HG03342 (cell line): ENCODE data around the gene HS1BP3.

Experiments used
- ATAC-seq: cut with Tn5 transposase; IDR thresholded peaks from one replicate; pipeline ENCODE4 v1.9.1; 2021; ENCODE audit warnings: mild to moderate bottlenecking, moderate library complexity; ENCODE audit not compliant: unreplicated experiment

The HS1BP3 gene

DNA sequence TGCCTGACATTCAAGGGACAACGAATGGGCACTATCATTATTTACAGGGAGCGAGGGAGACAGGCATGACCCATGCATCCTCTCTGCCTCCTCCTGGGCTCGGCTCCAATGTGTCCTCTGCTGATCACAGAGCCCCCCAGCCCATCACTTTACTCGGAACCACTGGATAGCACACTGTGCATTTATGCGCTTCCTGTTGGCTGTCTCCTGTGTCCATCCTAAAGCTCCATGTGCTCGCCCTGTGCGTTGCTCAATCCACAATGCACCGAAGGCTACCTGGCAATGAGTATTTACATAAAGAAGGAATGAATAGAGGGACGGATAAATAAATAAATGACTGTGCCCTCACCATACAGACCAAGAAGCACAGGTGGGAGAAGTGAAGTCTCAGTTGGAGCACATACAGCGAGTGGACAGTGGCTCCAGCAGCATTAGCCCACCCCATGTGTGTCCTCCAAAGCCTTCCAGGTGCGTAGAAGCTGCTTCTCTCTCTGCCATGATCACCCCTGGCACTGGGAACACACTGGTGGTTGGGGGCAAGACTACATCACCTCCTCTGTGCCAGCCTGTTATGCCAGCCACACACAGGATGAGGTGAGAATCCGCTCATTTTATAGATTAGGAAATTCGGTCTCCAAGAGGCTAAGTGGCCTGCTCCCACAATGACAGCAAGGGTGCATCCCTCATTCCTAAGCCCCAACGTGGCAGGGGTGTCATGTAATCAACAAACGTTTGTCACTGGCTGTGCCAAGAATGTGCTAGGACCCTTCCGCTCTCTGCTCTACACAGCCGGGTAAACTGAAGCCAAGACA lies 13.7 kb upstream of the HS1BP3 start:
- ATAC-seq, result no peak

DNA sequence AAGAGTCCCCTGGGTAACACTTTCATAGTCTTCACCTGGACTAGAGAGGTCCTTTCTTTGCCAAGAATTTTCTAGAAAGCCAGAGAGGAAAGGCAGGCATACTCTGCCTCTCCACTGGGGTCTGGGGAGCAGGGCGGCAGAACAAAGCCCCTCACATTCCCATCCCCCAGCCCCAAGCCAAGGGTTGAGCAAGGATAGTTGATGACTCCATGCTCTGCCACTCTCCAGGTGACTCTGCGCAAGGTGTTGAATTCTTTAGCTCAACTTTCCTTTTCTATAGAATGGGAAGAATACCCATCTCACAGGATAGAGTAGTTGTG lies 13.1 kb upstream of the HS1BP3 start:
- no peak for ATAC-seq

DNA sequence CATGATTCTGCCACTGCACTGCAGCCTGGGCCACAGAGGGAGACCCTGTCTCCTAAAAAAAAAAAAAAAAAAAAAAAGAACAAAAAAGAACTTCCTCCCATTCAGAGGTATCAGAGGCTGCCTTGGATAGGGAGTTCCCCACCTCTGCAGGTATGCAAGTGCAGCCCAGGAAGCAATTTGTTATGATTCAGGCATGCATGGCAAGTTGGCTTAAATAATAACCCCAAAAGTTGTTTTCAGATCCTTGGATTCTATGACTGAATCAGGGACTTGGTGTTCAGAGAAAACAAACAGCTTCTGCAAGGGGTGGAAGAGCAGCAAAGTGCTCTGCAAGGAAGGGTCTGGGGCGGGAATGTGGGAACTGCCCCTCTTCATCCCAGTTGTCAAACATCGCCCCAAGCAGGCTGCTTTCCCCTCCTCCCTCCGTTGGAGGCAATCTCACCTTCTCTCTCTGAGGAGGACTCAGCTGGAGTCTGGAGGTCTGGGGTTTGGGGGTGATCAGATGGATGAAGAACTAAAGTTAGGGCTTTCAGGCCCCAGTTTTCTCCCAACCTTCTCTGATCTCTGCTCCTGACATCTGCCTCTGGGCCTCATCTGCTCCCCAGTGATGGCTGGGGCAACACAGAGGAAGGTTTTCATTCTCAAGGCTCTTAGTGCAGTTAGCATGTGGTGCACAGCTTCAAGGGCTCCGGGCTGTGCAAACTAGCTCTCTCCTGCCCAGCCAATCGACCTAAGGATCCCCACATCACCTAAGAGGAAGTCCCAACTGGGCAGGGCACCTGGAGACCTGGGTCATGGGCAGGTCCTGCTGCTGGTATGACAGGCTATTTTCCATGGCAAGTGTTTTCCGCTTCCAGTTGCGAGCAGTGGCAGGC lies 12.5 kb upstream of the HS1BP3 start:
- ATAC-seq, result no peak

DNA sequence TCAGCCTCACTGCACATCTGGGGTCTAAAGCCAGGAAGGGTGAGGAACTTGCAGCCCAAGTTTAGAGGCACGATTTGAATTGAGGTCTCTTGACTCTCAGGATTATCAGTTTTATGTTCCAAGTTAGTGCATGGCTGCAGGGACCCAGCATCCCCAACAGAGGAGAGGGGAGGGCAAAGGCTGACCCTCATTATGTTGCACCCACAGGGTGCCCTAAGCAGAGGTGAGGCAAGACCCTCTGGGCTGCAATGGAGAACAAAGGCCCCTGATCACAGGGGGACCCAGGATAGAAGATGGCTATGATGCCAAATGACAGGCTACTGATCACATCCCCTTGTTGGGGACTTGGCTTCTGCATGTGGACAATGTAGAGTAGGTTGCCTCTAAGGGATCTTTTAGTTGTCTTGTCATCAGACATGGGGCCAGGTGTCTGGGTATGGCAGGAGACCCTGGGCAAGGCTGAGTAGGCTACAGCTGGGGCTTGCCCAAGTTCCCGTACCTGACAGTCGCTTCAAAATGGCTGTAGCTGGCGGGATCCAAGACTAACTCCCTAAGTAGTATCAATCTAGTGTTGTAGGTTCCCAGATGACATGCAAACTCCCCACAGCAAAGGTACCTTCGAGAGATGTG lies 11.5 kb upstream of the HS1BP3 start:
- no peak for ATAC-seq

DNA sequence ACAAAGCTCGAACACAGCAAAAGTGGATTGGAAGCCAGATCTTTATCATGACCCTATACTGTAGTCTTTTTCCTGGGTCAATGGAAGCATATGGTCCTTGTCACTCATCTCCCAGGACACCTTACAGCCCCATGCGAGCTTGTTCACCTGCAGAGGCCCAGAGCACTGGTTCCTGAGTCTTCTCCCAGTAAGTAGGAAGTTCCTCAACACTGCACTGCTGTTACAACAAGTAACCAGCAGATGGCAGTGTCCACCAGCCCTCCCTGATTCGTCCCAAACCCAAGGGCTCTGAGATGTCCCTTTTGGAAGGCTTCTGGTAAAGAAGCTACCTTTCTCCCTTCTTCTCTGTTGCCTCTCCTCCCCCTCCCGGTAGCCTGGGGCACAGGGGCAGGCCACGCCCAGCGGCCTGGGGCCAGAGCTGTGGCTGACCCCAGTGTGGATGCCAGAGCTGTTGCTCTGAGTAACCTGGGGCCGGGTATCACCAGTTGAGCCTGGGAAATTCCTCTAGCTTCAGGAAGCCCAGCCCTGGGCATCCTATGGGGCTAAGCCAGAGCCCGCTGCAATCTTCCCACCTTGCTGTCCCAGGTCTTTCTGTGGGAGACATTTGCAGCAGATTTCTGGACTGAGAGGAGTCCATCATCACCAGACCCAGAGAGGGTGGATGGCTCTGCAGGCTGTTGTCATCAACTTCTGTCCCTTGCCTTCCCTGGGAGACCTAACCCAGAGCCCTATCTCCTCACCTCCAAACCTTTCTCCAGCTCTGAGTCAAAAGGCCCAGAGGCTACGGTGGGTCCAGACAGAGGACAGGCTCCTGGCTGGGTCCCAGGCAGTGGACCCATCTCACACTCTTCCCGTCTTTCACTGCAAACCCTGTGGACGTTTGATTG lies 10.8 kb upstream of the HS1BP3 start:
- ATAC-seq, result peak; percentile 61

DNA sequence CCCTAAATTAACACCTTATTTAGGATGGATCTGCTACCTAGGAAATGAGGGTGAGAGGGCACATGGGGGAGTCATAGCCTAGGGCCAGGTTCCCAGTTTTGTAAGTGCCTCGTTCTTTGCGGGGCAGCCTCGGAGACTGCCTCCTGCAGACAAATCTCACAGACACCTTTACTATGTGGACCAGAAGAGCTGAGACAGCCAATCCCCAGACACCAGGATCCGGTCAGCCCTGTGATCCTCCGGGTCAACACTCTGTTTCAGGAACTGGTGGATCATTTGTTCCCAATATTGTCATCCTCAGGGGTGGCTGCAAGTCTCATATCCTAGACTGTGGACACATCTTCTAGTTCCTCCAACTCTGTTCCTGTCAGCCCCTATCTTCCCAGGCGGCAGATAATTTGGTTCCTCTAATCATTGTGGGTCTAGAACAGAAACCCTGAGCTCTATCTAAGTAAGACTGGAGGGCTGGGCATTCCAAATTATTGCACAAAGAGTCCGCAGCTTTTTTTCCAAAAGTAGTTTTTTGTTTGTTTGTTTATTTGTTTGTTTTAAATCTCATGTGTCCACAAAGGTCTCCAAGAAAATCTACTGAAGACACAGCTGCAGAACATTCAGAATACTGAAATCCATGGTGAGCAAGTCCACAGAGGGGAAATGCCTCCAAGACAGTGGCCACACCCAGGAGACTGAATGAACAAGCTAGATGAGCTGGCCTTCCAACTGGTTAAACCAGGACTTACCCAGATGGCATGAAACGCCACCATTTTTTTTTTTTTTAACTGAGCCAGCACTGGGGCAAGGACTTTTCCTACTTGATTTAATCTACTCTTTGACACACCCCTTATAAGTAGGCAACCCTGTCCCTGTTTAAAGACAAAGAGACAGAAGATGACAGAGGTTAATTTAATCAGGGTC lies 9.9 kb upstream of the HS1BP3 start:
- no peak for ATAC-seq

DNA sequence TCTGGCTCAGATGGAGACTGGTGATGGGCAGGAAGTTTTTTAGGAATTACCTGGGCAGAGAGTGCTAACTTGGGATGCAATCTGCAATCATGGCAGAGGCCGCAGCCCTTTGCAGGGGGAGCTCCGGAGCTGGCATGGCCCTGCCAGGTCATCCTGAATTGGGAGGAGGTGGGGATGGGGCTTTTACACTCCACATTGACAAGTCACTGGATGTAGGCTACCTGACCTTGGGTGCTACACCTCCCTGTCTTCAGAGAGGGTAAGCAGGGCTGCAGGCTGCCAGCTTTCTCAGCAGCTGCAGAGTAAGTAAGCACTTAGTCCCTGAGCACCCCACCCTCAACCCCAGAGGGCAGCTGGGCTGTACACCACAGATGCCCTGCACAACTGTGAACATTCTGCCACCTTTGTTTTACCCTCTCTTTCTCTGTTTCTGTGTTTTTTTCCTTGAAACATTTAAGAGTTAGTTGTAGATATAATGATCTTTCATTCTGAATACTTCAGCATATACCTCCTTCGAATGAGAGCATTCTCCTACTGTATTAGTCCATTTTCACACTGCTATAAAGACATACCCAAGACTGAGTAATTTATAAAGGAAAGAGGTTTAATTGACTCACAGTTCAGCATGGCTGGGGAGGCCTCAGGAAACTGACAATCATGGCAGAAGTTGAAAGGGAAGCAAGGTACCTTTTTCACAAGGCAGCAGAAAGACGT lies 6.8 kb upstream of the HS1BP3 start:
- ATAC-seq, result no peak

DNA sequence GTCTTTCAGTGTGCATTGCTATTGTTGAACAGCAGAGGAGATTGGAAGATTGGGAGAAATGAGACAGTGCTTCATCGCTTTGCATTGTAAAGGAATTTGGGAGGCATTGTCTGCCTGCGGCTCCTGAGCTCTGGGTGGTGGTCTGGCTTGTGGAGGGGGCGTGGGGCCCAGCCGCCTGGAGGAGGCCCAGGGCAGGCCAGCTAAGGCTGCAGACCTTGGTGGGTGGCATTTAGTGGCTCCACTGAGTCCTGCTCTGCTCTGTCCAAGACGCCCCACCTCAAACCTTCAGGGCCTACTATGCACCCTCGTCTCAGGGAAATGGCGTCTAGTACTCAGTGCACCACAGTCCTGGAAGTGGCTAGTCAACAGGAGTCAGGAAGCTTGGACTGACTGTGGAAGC lies 5.7 kb upstream of the HS1BP3 start:
- no peak for ATAC-seq

DNA sequence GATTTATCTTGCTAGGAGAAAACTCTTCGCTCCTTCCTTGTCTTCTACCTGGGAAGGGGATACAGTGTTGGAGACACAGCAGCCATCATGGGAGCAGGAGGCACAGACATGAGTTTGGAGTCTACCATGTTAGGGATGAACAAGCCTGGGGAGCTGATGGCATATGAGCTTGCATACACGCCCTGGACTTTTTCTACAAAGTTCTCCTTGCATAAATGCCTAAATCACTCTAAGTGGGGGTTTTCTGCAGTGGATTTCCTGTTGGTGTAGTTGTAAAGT lies 3.6 kb upstream of the HS1BP3 start:
- no peak for ATAC-seq

DNA sequence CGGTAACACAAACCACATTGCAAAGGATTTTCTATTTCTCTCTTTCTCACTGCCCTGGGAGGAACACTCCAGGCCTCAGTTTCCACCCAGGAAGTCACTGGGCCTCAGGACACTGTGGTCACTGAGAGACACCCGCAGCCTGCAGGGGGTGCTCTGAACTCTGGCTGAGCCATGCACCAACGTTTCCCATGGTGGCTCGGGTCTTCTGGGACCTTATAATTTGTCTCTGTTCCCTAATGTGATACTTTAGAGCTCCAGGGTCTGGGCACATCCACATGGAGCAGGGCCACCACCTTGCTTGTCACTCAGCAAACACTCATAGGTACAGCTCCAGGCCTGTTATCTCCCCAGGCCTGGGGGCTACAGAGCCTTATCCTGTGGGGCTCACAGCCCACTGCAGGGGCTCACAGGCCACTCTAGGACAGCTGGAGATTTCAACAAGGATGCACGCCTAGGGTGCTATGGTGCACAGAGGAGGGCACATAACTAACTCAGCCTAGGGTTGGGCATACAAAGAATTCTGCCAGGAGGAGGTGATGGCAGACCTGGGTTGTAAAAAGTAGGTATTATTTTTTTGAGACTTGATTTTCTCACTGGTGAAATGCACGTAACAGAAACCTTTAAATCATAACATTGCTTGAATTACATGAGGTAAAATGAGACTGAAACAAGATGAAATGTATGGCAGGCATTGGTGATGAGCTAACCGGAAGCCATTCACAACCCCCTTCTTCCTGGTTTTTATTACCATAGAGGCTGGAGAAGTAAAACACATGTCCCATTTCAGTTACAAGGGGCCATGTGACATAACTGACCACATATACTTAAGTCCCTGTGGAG lies 3.0 kb upstream of the HS1BP3 start:
- ATAC-seq, result no peak

DNA sequence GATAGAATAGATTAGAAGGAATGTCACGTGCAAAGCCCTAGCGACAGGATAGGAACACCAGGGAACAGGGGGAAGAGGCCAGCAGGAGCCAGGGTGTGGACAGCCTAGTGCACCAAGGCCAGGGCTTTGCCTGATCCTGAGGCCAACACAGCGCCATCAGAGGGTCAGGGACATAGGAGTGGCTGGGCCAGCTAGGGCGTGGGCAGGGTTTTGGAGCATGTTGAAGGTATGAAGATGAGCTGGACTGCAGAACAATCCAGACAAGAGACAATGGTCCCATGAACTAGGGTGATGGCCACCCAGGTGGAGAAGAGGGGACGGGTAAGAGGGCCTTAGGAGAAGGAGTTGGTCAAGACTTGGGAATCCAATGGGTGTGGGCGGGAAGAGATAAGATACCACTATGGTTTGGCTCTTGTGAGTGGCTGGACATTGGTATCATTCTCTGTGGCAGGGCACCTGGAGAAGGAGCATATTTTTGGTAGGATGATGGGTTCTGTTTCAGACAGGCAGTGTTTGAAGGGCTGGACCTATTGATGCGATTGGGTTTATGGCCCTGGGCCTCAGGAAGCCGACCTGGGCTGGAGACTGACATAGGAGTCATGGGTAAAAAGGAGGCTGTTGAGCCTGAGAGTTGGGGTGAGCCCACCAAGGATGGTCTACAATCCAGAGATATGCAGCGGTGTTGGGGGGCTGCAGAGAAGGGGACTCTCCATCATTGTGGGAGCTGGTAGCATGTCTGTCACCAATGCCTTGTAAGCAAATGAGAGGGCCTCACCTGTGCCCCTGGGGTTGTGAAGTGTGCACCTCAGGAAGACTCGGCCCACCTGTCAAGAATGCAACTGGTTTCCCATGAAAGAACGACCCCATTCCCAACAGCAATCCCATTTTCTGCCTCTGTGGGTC lies 2.0 kb upstream of the HS1BP3 start:
- no peak for ATAC-seq

DNA sequence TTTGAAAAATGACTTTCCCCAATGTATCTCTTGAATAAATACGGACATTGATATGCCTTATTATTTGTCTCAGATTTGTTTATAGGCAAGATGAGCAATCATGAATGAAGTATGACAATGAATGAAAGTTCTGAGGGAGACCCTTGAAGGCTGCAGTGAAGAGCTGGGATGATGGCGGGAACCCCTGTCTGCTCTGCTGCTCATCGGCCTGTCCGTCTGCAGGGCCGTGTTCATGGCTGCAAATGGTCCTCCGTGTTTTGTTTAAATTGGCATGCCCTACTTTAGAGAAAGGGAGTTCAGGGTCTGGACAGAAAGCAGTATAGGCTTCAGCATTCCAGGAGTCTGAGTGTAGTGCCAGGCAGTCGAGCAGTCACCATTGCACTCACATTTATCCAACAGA lies 1.2 kb upstream of the HS1BP3 start:
- no peak for ATAC-seq

DNA sequence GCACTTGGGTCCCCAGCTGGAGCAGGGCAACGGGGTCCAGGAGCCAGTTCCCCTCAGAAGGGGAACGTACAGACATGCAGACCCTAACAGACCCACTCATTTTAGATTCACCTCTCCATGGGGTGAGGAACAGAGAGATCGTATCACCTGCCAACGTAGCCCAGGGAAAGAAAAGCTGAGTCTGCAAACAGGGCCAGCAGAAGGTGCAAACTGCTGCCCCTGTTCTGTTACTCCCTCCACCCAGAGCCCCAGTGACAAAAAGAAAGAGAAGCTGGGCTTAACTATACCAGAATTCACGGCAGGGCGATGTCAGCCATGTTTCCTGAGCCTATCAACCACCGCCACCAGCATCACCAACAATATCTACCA lies 817 bp upstream of the HS1BP3 start:
- ATAC-seq, result no peak

DNA sequence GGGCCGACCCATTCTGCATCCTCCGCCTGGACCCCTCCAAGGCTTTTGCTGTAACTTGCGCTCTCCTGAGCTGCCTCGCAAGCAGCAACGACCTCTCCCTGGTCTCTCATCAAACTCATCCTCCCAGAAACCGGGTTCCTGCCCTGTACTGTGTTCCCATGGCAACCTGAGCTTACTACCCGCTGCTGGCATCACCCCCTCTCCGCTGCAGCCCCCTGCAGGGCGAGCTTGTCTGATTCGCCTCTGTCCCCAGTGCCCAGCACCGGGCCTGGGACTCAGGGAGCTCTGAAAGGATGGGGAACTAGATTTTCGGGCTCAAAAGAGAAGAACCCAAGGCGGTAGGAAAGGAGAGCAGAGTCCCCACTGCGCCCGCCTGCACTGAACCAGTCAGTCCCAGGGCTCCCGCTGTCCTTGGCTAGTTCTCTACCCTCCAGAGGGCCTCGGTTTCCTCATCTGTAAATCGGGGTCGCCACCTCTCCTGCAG lies 463 bp downstream of the HS1BP3 start:
- peak; percentile 19 for ATAC-seq

DNA sequence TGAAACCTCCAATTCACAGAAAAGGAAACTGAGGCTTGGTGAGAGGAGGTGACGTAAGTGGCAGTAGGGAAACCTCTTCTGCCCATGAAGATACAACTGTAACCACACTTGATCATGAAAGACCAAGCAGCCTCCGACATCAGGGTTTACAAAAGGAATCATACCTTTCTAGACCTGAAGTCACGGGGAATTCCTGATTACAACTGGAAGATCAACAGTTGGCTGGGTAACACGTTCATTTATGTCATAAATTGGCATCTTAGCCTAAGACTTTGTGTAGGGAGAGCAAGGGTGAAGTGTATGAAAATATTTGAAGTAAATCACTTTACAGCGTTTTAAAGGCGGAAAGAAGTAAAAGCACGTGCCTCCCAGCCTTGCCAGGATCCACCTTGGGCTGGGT lies 922 bp downstream of the HS1BP3 start:
- no peak for ATAC-seq

DNA sequence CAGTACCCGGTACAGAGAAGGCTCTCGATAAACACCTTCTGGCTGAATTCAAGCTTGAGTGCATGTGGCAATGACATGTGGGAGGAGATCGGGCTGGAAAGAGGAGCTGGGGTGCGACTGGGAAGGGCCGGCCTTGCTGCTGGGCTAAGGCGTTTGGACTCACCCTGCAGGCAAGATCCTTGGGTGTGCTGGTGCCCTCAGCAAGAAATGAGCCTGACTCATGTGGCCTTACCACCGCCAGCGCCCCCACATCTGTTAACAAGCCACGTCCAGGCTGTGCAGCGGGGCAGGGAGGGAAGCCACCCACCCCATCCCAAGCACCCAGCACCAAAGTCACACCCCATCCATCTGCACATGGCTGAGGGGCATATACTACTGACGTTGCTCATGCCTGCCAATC lies 1.3 kb downstream of the HS1BP3 start:
- no peak for ATAC-seq

DNA sequence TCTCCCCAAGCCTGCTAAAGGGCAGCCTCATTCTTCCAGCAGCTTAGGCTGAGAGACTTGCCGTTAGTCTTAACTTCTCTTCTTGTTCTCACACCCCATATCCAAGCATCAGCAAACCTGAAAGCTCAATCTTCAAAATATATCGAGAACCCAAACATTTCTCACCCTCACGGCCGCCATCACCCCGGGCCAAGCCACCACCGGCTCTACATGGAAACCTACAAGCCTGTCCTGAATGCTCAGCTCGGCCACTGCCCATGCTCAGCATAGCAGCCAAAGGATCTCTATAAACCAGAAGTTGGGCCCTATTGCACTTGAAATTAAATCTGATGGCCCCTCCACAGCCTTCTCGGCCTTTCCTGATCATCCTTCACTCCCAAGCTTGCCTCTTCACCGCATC lies 2.1 kb downstream of the HS1BP3 start:
- ATAC-seq, result no peak
